ENCODE data around the gene DCBLD2.

- TF ChIP-seq CTCF (IDR thresholded peaks at IDR 0.05; ENCODE audit: low read depth, low read length) (no peak), EZH2phosphoT487 (IDR thresholded peaks at IDR 0.05; ENCODE audit: low read depth) (no peak)
Observed at GRCh38 chr3:98791341-98792325, 109.9 kb downstream of the DCBLD2 start.

Data from OCI-LY3 (cell line).